ENCODE data around the gene IL17RE.

Gene IL17RE

GRCh38 chr3:9916734-9917680 lies 14.4 kb downstream of the IL17RE start, which contains the start of gene IL17RC:
Gene IL17RC (plus strand): TSS chr3:9917098. CDS start chr3:9917316, 218 bp downstream.
- peaks cover 32% of the 10 kb centered on the region in 2 experiments for H3K4me1 ChIP-seq (ENCODE audit: control insufficient read depth in 1 of 2, insufficient read depth in 1 of 2, low read depth in 1 of 2, low read length in 1 of 2)
- H3K36me3 ChIP-seq = no peaks in the 10 kb centered on the region
- H3K9me3 ChIP-seq = no peaks in the 10 kb centered on the region
- no peak for TF ChIP-seq CTCF (IDR thresholded peaks at IDR 0.05)
- no peak within 1 kb of the TSS for H3K27ac ChIP-seq
- H3K27me3 ChIP-seq = no peaks in the 10 kb centered on the region
- H3K4me3 ChIP-seq (ENCODE audit: low read depth in 1 of 2, low read length in 1 of 2) = peak within 1 kb of the TSS; percentile 66 to 70

DNA sequence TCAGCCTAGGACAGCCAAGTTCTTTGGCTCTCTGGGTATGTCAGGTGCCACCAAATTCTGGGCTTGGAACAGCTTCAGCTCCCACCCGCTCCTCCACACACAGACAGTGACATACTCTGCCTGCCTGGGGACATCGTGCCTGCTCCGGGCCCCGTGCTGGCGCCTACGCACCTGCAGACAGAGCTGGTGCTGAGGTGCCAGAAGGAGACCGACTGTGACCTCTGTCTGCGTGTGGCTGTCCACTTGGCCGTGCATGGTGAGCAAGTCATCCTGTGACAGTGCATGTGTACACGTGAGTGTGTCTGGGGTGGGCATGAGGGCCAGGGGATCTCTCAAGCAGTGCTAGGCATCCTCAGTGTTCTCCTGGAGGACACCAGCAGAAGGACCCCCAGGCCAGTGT lies 15.2 kb downstream of the IL17RE start:
- Histone ChIP-seq H3K9me3 (no peaks in the 10 kb centered on the region), H3K27me3 (no peaks in the 10 kb centered on the region), H3K27ac (no peak overlapping the region), H3K4me1 (ENCODE audit: control insufficient read depth in 1 of 2, insufficient read depth in 1 of 2, low read depth in 1 of 2, low read length in 1 of 2) (peaks cover 28 to 29% of the 10 kb centered on the region in 2 experiments), H3K36me3 (no peaks in the 10 kb centered on the region), H3K4me3 (ENCODE audit: low read depth in 1 of 2, low read length in 1 of 2) (no peak overlapping the region)
- no peak for TF ChIP-seq CTCF (IDR thresholded peaks at IDR 0.05)

- Histone ChIP-seq H3K27me3 (no peaks in the 10 kb centered on the region), H3K4me3 (ENCODE audit: low read depth in 1 of 2, low read length in 1 of 2) (no peak overlapping the region), H3K27ac (no peak overlapping the region), H3K9me3 (no peaks in the 10 kb centered on the region), H3K4me1 (ENCODE audit: control insufficient read depth in 1 of 2, insufficient read depth in 1 of 2, low read depth in 1 of 2, low read length in 1 of 2) (peaks cover 28 to 29% of the 10 kb centered on the region in 2 experiments), H3K36me3 (no peaks in the 10 kb centered on the region)
- no peak for TF ChIP-seq CTCF (IDR thresholded peaks at IDR 0.05)
These were observed 15.8 kb downstream of the IL17RE start for GRCh38 chr3:9918261-9919038.

- H3K9me3 ChIP-seq = no peaks in the 10 kb centered on the region
- no peak overlapping the region for H3K27ac ChIP-seq
- TF ChIP-seq CTCF (IDR thresholded peaks at IDR 0.05) = no peak
- H3K27me3 ChIP-seq = no peaks in the 10 kb centered on the region
- H3K4me1 ChIP-seq (ENCODE audit: control insufficient read depth in 1 of 2, insufficient read depth in 1 of 2, low read depth in 1 of 2, low read length in 1 of 2) = peaks cover 9 to 10% of the 10 kb centered on the region in 2 experiments
- no peaks in the 10 kb centered on the region for H3K36me3 ChIP-seq
- H3K4me3 ChIP-seq (ENCODE audit: low read depth in 1 of 2, low read length in 1 of 2) = no peak overlapping the region
These were observed 25.5 kb downstream of the IL17RE start for GRCh38 chr3:9928158-9928557.

DNA sequence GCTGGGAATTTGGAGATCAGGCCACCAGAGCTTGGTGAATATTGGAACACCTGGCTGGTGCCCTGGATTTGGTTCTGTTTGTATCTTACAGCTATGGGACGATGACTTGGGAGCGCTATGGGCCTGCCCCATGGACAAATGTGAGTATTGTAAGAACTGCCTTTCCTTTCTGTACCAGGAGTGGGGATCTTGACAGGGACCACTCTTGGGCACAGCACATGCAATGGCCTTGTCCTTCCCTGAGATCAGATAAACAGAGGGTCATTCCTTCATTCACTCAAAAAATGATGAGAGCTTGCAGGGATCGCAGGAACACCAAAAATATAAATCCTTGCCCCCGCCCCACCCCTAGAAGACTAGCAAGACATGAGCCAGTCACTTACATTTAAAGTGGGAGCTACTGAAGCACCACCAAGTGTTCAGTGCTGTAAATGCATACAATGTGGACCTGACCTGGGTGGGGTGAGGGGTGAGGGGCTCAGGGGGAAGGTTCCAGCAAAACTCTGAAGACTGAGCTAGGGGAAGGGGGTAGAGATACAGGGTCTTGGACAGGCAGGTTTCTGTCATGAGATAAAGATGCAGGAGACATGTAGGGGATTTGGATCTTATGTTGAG lies 28.3 kb downstream of the IL17RE start:
- Histone ChIP-seq H3K27ac (no peak overlapping the region), H3K4me3 (ENCODE audit: low read depth in 1 of 2, low read length in 1 of 2) (no peak overlapping the region), H3K9me3 (no peaks in the 10 kb centered on the region), H3K27me3 (no peaks in the 10 kb centered on the region), H3K36me3 (no peaks in the 10 kb centered on the region), H3K4me1 (ENCODE audit: control insufficient read depth in 1 of 2, insufficient read depth in 1 of 2, low read depth in 1 of 2, low read length in 1 of 2) (peaks cover 19 to 20% of the 10 kb centered on the region in 2 experiments)
- TF ChIP-seq CTCF (IDR thresholded peaks at IDR 0.05) = no peak

All from neutrophil (primary cell).